GM19324 (cell line): ENCODE measurements around the gene RAD51B.
"Not testable (repeated sequence)": the region's sequence is repeated elsewhere in the genome, so short reads cannot be mapped to it uniquely, and the experiment has no call there.

ENCODE experiments used
- ATAC-seq: cut with Tn5 transposase; IDR thresholded peaks from one replicate; pipeline ENCODE4 v1.9.1; 2021; ENCODE audit warnings: mild to moderate bottlenecking, moderate library complexity; ENCODE audit not compliant: unreplicated experiment, low FRiP score

RAD51B gene

GRCh38 chr14:68281497-68281896 is 461.9 kb downstream of the RAD51B start:
- no peak for ATAC-seq

DNA sequence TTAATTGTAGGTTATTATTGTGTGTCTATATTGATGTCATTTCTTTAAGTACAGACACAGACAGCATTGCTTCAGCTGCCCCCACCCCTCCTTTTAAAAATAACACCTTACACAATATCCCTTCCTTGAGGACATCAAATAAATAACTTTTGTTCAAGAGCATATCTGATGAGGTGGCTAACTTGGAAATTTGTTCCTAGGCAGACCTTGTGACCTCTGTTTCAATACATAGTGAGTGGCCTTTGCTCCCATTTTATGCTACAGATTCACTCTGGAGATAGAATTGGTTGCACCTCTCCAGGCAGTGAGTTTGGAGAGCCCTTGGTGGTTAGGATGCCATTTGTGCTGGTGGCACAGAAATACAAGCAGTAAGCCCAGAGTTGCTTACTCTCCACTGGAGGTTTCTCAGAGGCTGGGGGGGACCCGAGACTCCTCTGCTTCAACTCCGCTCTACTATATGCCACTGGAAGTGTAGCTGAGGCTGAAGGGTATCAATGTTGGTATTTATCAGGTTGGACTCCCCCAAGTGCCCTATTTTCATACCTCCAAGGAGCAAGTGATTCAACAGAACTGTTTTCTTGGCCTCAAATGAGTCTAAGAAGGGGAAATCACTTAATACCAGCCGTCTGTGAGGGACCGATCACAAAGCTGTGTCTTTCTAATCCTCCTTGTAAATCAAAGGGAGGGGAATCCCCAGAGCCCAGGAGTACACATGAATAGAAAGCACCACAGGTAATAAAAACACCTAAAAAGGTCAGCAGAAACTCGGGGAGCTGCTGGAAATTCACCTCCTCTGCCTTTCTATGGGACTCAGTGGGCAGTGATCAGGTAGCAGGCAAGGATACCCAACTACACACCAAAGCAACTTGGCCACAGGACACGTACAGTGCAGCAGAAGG is 463.1 kb downstream of the RAD51B start:
- no peak for ATAC-seq

DNA sequence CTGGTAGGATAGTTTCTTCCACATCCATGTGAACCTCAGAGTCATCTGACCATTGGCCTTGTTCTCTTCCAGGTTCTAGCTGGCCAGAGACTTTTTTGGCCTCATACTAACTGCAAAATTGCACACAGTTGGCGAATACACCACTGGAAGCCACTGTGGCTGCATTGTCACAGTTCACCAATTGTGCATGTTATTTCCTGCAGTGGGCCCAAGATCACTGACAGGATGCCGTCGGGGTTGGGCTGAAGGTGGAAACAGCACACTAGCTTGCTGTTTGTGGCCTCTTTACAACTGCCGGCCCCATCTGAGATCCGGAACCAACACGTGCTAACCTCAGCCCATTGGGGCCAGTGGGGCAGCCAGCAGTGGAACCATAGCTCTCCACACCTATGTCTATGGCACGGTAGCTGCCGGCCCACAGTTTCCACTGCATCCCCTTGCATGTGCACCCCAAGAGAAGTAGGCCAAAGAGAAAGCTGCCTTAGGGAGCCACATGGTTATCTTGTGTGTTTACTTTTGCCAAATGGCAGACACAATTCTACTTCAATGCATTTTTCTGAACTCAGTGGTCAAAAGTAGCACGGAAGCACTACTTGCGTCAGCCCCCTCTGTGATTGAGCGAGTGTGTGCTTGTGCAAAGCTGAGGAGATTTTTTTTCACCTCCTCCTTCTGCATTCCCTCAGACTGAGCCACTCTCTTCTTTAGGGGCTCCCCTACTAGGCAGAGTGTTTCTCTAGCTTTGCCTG is 464.0 kb downstream of the RAD51B start:
- ATAC-seq = peak; percentile 55

- ATAC-seq = no peak
Measured at GRCh38 chr14:68284333-68284732, 464.8 kb downstream of the RAD51B start.

- no peak for ATAC-seq
Measured at GRCh38 chr14:68284834-68285233, 465.3 kb downstream of the RAD51B start.

GRCh38 chr14:68285421-68286179 is 466.0 kb downstream of the RAD51B start:
- ATAC-seq = no peak

- no peak for ATAC-seq
Measured at GRCh38 chr14:68286667-68287066, 467.1 kb downstream of the RAD51B start.

- not testable (repeated sequence) for ATAC-seq
Measured at GRCh38 chr14:68289452-68289851, 469.9 kb downstream of the RAD51B start.

- no peak for ATAC-seq
Measured at GRCh38 chr14:68291820-68292219, 472.2 kb downstream of the RAD51B start.

GRCh38 chr14:68292441-68293215 is 473.0 kb downstream of the RAD51B start:
- no peak for ATAC-seq

GRCh38 chr14:68293404-68293803 is 473.8 kb downstream of the RAD51B start:
- ATAC-seq = no peak

- ATAC-seq = no peak
Measured at GRCh38 chr14:68295316-68295816, 475.8 kb downstream of the RAD51B start.

GRCh38 chr14:68297039-68297438 is 477.5 kb downstream of the RAD51B start:
- ATAC-seq = no peak

GRCh38 chr14:68297876-68298468 is 478.4 kb downstream of the RAD51B start:
- ATAC-seq = no peak

- no peak for ATAC-seq
Measured at GRCh38 chr14:68300608-68301007, 481.0 kb downstream of the RAD51B start.

- ATAC-seq = no peak
Measured at GRCh38 chr14:68301219-68301618, 481.6 kb downstream of the RAD51B start.

- ATAC-seq = not testable (repeated sequence)
Measured at GRCh38 chr14:68302938-68303337, 483.4 kb downstream of the RAD51B start.

DNA sequence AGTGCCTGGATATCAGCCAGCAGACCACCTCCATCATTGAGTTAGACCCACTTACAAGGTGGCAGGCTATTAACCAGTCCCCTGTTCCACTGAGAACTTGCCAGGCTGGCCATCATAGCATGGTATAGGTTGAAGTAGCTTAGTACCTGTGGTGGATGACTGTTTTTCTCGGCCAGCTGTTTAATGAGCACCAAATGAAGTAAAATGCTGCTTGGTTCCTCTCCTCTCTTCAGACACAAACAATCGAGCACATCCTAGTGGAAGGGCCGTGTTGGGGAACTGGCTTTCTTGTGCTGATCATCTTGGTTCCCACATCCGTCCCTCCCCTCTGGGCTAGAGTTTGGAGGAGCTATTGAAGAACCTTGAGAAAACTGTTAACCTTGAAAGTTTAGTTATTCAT is 486.2 kb downstream of the RAD51B start:
- ATAC-seq = peak; percentile 9

GRCh38 chr14:68306265-68306933 is 486.8 kb downstream of the RAD51B start:
- peak; percentile 65 for ATAC-seq
